AG04449 (cell line): ENCODE measurements around the gene EXOSC9.
A peak's percentile ranks its signal among the peaks of the same experiment; 100 is the strongest.

ENCODE experiments used
- CTCF ChIA-PET: fragments of 350-600 bp; formaldehyde crosslinking; extraction: SDS; loops from one replicate; lab custom pipeline; 2021; ENCODE audit warnings: antibody characterized with exemption; lab: Yijun Ruan, JAX
- POLR2A ChIA-PET: fragments of 400-600, 350-600 bp; formaldehyde crosslinking; extraction: SDS; loops from one replicate; lab custom pipeline; 2020; ENCODE audit warnings: antibody characterized with exemption, inconsistent platforms; lab: Yijun Ruan, JAX
- DNase-seq: peaks from one replicate; pipeline ENCODE4 v3.0.0-alpha.2; 2010; ENCODE audit warnings: low read depth, low spot score
- H3K4me3 ChIP-seq: 2 replicates; pipeline ENCODE4 v1.5.1; 2011; ENCODE audit warnings: low read depth, mild to moderate bottlenecking, control low read depth, low read length
- CTCF ChIP-seq: IDR thresholded peaks from one replicate; pipeline ENCODE4 v1.5.1; 2011; ENCODE audit warnings: mild to moderate bottlenecking, moderate library complexity, low read length, control low read depth, inconsistent platforms; ENCODE audit not compliant: insufficient read depth; ENCODE audit errors: missing control alignments

The EXOSC9 gene

GRCh38 chr4:121765368-121765705, 35.8 kb upstream of the EXOSC9 start:
- TF ChIP-seq CTCF, result no peak
- CTCF ChIA-PET, result interaction anchor here (0.7 to 1.7 kb wide), 3 partner anchors 13 to 57 kb away, joined by 4 to 9 read pairs (median 4); no protein-coding TSS in a partner anchor
- DNase-seq, result no peak
- peak overlapping the region; percentile 66 for H3K4me3 ChIP-seq
- POLR2A ChIA-PET, result no interaction called here

DNA sequence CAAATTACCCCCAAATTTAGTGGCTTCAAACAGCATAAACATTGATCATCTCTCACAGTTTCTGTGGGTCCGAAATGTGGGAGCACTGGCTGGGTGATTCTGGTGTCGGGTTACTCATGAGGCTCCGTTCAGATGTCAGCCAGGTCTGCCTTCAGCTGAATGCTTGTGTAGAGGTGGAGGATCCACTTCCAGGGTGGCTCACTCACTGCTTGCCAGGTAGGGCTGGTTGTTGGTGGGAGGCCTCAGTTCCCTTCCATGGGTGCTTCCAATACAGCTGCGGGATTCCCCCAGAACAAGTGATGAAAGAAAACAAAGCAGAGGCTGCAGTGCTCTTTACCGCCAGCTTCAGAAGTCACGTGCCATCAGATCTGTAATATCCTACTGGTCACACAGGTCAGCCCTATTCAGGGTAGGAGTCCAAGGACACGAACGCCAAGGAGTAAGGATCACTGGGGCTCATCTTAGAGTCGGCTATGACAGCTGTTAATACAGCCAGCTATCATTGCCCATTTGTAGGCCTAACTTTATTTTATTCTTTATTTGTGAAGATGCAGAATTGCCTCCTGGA, 35.1 kb upstream of the EXOSC9 start:
- POLR2A ChIA-PET, result no interaction called here
- no peak overlapping the region for H3K4me3 ChIP-seq
- no peak for TF ChIP-seq CTCF
- DNase-seq, result no peak
- CTCF ChIA-PET, result interaction anchor here (1.3 to 1.4 kb wide), 2 partner anchors 16 to 29 kb away, joined by 4 to 5 read pairs; no protein-coding TSS in a partner anchor

DNA sequence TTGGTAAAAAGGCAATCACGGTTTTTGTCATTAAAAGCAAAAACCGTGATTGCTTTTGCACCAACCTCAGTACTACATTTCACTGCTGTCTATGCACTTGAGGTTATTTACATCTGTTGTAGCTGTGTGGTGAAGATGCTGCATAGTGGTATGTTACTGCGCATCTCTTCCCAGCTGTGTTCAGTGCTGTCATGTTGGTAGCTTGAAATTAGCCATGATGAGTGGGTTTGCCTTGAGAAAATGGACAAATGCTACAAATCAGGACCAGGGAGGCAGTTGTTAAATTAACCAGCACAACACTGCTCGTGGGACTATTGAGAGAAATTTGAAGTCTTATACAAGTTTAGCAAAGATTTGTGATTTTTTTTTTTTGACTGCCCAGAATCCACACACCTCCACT, 34.0 kb upstream of the EXOSC9 start:
- DNase-seq, result no peak
- POLR2A ChIA-PET, result no interaction called here
- TF ChIP-seq CTCF, result no peak
- H3K4me3 ChIP-seq, result no peak overlapping the region
- CTCF ChIA-PET, result interaction anchor here (1.4 kb wide), 1 partner anchor 30 kb away, joined by 5 read pairs; no protein-coding TSS in a partner anchor

DNA sequence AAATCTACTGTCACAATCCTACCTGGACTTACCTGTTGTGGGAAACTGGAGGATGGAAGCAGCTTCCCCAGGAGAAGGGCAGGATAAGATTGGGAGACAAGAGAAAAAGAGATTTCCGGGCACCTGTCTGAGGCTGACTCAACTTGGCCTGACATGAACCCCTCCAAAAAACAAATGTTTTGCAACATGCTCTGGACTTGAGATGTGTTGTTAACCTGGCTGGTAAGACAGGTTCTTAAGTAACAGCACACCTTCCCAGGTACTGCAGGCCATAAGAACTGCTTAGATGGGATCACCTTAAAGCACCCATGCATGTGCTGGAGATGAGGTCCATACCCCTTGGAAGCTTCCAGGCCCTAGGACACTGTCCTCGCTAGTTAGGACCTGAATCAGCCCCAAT, 31.8 kb upstream of the EXOSC9 start:
- TF ChIP-seq CTCF, result no peak
- DNase-seq, result no peak
- ChIA-PET POLR2A (no interaction called here), CTCF (interaction anchor here (1.0 kb wide), 1 partner anchor 33 kb away, joined by 3 read pairs; no protein-coding TSS in a partner anchor)
- H3K4me3 ChIP-seq, result no peak overlapping the region

DNA sequence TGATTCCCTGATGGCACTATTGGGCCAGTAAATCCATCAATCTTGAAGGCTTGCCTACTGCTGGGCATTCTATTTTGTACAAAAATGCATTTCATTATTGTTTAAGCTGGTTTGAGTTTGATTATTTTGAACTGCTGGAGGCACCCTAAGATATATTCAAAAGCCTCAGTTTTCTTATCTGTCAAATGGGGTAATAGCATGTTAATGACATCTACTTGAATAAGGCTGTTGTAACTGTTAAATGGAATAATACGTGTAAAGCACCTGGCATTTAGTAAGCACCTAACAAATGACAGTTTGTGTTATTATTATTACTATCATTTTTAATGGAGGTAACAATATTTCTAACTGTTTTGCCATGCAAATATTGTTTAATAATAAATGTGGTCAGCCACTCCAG, 29.3 kb upstream of the EXOSC9 start:
- POLR2A ChIA-PET, result no interaction called here
- TF ChIP-seq CTCF, result no peak
- CTCF ChIA-PET, result no interaction called here
- no peak overlapping the region for H3K4me3 ChIP-seq
- DNase-seq, result no peak

- TF ChIP-seq CTCF, result no peak
- ChIA-PET CTCF (interaction anchor here (1.5 kb wide), 1 partner anchor 39 kb away, joined by 3 read pairs; no protein-coding TSS in a partner anchor), POLR2A (no interaction called here)
- no peak for DNase-seq
- H3K4me3 ChIP-seq, result no peak overlapping the region
Measured at GRCh38 chr4:121773883-121774282, 27.2 kb upstream of the EXOSC9 start.
